ENCODE measurements around the gene AIP.

The AIP gene

DNA sequence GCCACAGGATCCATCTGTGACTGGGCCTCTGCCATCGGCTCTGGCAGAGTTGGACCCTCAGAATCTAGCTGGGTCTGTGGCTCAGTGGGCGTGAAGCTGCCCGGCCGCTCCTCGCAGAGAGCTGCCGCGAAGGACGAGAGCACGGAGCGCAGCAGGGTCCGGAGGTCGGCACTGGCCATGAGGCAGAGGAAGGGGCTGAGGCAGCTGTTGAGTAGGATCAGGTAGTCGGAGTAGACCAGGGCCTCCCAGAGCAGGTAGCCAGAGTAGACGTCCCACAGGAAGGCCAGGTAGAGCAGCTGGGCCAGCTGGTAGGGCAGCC is 31.2 kb upstream of the AIP start:
- Histone ChIP-seq H3K27ac (ENCODE audit: low read depth, low read length) (no peak overlapping the region), H3K27me3 (ENCODE audit: control insufficient read depth, insufficient read depth, low read length) (no peaks in the 10 kb centered on the region), H3K36me3 (ENCODE audit: control insufficient read depth, insufficient read depth, low read length) (no peaks in the 10 kb centered on the region), H3K9me3 (ENCODE audit: control insufficient read depth, insufficient read depth, low read length) (no peaks in the 10 kb centered on the region), H3K9ac (ENCODE audit: low read depth, low read length) (no peak overlapping the region), H3K4me1 (ENCODE audit: control insufficient read depth, insufficient read depth, low read length) (no peaks in the 10 kb centered on the region), H3K4me3 (ENCODE audit: low read depth, low read length) (no peak overlapping the region)

DNA sequence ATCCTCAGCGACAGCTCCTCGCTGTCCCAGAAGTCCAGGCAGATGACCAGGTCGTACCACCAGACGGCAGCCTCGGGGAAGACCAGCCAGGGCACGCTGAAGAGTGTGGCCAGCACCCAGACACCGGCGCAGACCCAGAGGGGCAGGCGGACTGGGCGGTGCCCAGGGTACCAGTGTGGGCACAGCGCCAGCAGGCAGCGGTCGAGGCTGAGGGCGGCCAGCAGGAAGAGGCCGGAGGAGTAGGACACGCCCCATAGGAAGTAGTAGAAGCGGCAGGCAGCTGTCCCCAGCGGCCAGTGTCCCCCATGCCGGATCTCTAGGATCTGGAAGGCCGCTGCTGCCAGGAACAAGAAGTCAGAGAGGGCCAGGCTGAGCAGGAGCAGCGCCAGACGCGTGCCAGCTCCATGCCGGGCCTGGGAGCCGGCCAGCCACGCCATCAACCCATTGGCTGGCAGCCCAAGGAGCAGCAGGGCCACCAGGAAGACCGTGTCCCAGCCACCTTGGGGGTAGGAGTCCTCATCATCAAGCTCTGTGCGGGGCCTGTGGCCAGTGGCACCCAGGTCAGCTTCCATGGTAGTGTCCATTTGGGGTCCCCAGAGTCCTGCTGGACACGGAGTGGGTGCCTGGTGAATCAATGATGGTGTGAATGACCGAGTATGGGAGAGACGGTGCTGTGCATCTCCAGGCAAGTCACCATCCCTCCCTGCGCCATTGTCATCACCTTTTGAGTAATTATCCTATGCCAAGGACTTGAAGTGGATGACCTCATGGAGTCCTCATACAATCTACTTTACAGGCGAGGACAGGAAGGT is 30.5 kb upstream of the AIP start, which contains the start of gene GPR152:
GPR152 (minus strand) TSS at position 589 of the 812 bp plus-strand sequence; CDS start at position 584, 5 bp downstream.
- Histone ChIP-seq H3K4me1 (ENCODE audit: control insufficient read depth, insufficient read depth, low read length) (no peaks in the 10 kb centered on the region), H3K9ac (ENCODE audit: low read depth, low read length) (no peak within 1 kb of the TSS), H3K36me3 (ENCODE audit: control insufficient read depth, insufficient read depth, low read length) (no peaks in the 10 kb centered on the region), H3K27ac (ENCODE audit: low read depth, low read length) (no peak within 1 kb of the TSS), H3K9me3 (ENCODE audit: control insufficient read depth, insufficient read depth, low read length) (no peaks in the 10 kb centered on the region), H3K27me3 (ENCODE audit: control insufficient read depth, insufficient read depth, low read length) (no peaks in the 10 kb centered on the region), H3K4me3 (ENCODE audit: low read depth, low read length) (no peak within 1 kb of the TSS)

GRCh38 chr11:67453816-67454732 is 28.8 kb upstream of the AIP start:
- Histone ChIP-seq H3K27me3 (ENCODE audit: control insufficient read depth, insufficient read depth, low read length) (no peaks in the 10 kb centered on the region), H3K9ac (ENCODE audit: low read depth, low read length) (no peak overlapping the region), H3K27ac (ENCODE audit: low read depth, low read length) (no peak overlapping the region), H3K9me3 (ENCODE audit: control insufficient read depth, insufficient read depth, low read length) (no peaks in the 10 kb centered on the region), H3K4me3 (ENCODE audit: low read depth, low read length) (no peak overlapping the region), H3K36me3 (ENCODE audit: control insufficient read depth, insufficient read depth, low read length) (no peaks in the 10 kb centered on the region), H3K4me1 (ENCODE audit: control insufficient read depth, insufficient read depth, low read length) (no peaks in the 10 kb centered on the region)

- Histone ChIP-seq H3K4me1 (ENCODE audit: control insufficient read depth, insufficient read depth, low read length) (no peaks in the 10 kb centered on the region), H3K9ac (ENCODE audit: low read depth, low read length) (no peak within 1 kb of the TSS), H3K27ac (ENCODE audit: low read depth, low read length) (no peak within 1 kb of the TSS), H3K36me3 (ENCODE audit: control insufficient read depth, insufficient read depth, low read length) (no peaks in the 10 kb centered on the region), H3K9me3 (ENCODE audit: control insufficient read depth, insufficient read depth, low read length) (no peaks in the 10 kb centered on the region), H3K4me3 (ENCODE audit: low read depth, low read length) (no peak within 1 kb of the TSS), H3K27me3 (ENCODE audit: control insufficient read depth, insufficient read depth, low read length) (no peaks in the 10 kb centered on the region)
Measured at GRCh38 chr11:67455054-67455453, 27.8 kb upstream of the AIP start, which contains the start of gene CABP4. CABP4 (plus strand) TSS chr11:67455354; CDS start chr11:67455424, 70 bp downstream.

- no peaks in the 10 kb centered on the region for H3K36me3 ChIP-seq (ENCODE audit: control insufficient read depth, insufficient read depth, low read length)
- H3K4me3 ChIP-seq (ENCODE audit: low read depth, low read length), result no peak overlapping the region
- no peaks in the 10 kb centered on the region for H3K9me3 ChIP-seq (ENCODE audit: control insufficient read depth, insufficient read depth, low read length)
- H3K27ac ChIP-seq (ENCODE audit: low read depth, low read length), result no peak overlapping the region
- no peaks in the 10 kb centered on the region for H3K27me3 ChIP-seq (ENCODE audit: control insufficient read depth, insufficient read depth, low read length)
- no peak overlapping the region for H3K9ac ChIP-seq (ENCODE audit: low read depth, low read length)
- no peaks in the 10 kb centered on the region for H3K4me1 ChIP-seq (ENCODE audit: control insufficient read depth, insufficient read depth, low read length)
Measured at GRCh38 chr11:67456068-67456705, 26.6 kb upstream of the AIP start.

- H3K27me3 ChIP-seq (ENCODE audit: control insufficient read depth, insufficient read depth, low read length), result no peaks in the 10 kb centered on the region
Measured at GRCh38 chr11:67457453-67457852, 25.4 kb upstream of the AIP start.

DNA sequence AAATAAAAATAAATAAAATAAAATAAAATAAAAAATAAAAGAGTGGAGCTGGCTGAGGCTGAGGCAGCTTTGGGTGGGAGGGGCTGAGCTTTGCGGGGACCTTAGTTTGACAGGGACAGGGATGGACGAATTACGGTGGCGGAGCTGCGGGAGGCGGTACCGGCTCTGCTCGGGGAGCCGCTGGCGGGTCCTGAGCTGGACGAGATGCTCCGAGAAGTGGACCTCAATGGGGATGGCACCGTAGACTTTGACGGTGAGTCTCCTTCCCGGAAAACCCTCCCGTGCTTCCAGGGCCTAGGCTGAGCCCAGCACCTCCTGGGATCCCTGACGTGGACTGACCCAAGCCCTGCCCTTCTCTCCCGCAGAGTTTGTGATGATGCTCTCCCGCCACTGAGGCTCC is 24.6 kb upstream of the AIP start:
- Histone ChIP-seq H3K9me3 (ENCODE audit: control insufficient read depth, insufficient read depth, low read length) (no peaks in the 10 kb centered on the region), H3K36me3 (ENCODE audit: control insufficient read depth, insufficient read depth, low read length) (no peaks in the 10 kb centered on the region), H3K27ac (ENCODE audit: low read depth, low read length) (no peak overlapping the region), H3K4me1 (ENCODE audit: control insufficient read depth, insufficient read depth, low read length) (no peaks in the 10 kb centered on the region), H3K4me3 (ENCODE audit: low read depth, low read length) (no peak overlapping the region), H3K27me3 (ENCODE audit: control insufficient read depth, insufficient read depth, low read length) (no peaks in the 10 kb centered on the region), H3K9ac (ENCODE audit: low read depth, low read length) (no peak overlapping the region)

More at GRCh38 chr11:67457453-67457852, 25.4 kb upstream of the AIP start:
- Histone ChIP-seq H3K9me3 (ENCODE audit: control insufficient read depth, insufficient read depth, low read length) (no peaks in the 10 kb centered on the region), H3K36me3 (ENCODE audit: control insufficient read depth, insufficient read depth, low read length) (no peaks in the 10 kb centered on the region), H3K4me3 (ENCODE audit: low read depth, low read length) (no peak overlapping the region), H3K27ac (ENCODE audit: low read depth, low read length) (no peak overlapping the region), H3K9ac (ENCODE audit: low read depth, low read length) (no peak overlapping the region), H3K4me1 (ENCODE audit: control insufficient read depth, insufficient read depth, low read length) (no peaks in the 10 kb centered on the region)

DNA sequence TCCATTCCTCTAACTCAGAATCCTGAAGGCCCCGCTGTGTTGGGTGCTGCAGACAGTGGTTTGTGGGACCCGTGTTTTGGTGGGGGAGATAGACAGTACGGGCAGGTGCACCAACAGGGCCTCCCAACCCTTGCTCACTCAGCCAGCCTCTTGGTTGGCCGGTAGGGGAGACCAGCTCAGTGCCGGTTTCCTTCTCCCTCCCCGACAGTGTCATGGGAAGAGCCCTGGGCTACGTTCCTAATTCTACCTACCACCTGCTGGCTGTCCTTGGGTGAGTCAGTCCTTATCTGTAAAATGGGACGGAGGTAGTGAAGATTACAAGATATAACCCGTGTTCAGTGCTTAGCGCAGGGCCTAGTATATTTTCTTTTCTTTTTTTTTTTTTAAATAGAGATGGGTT is 19.6 kb upstream of the AIP start:
- no peaks in the 10 kb centered on the region for H3K9me3 ChIP-seq (ENCODE audit: control insufficient read depth, insufficient read depth, low read length)
- H3K27ac ChIP-seq (ENCODE audit: low read depth, low read length), result no peak overlapping the region
- H3K4me1 ChIP-seq (ENCODE audit: control insufficient read depth, insufficient read depth, low read length), result peaks cover 15% of the 10 kb centered on the region; the same call in 1 of the 2 replicates
- 0 out of 2 replicates have a peak, but pooled peaks cover 4% of the 10 kb centered on the region for H3K36me3 ChIP-seq (ENCODE audit: control insufficient read depth, insufficient read depth, low read length)
- H3K9ac ChIP-seq (ENCODE audit: low read depth, low read length), result no peak overlapping the region
- no peaks in the 10 kb centered on the region for H3K27me3 ChIP-seq (ENCODE audit: control insufficient read depth, insufficient read depth, low read length)
- H3K4me3 ChIP-seq (ENCODE audit: low read depth, low read length), result no peak overlapping the region

DNA sequence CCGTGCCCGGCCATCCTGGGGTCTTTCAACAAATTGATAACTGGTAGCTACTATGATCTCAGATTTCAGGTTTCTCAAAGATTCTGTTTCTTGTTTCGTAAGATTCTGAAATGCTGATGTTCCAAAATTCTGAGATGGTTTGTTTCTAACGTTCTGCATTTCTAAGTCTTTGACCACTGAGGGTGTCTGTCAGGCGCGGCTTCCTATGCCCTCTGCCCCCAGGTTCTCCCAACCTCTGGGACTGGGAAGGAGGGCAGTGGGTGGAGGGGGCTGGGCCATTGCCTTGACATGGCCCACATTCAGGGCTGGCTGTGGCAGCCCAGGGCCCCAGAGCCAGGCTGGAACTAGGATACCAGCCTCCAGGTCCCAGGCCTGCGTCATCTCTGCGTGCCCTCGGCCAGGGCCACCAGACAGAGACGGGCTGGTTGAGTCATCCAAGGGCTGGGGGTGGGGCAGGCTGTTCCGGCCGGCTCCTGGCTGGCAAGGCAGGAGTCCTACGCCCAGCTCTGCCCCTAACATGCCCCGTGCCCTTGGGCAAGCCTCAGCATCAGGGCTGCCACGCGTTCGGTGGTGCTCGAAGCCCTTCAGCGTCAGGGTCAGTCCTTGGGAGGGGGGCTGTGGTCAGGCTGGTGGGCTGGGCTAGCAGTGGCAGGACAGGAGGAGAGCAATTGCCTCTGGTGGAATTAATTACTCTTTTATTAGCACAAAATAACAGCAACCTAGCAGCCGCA is 19.0 kb upstream of the AIP start:
- peak overlapping the region; percentile 20 for H3K27ac ChIP-seq (ENCODE audit: low read depth, low read length)
- H3K9ac ChIP-seq (ENCODE audit: low read depth, low read length), result no peak overlapping the region
- peaks cover 17% of the 10 kb centered on the region; the same call in 1 of the 2 replicates for H3K4me1 ChIP-seq (ENCODE audit: control insufficient read depth, insufficient read depth, low read length)
- no peaks in the 10 kb centered on the region for H3K9me3 ChIP-seq (ENCODE audit: control insufficient read depth, insufficient read depth, low read length)
- H3K27me3 ChIP-seq (ENCODE audit: control insufficient read depth, insufficient read depth, low read length), result no peaks in the 10 kb centered on the region
- 0 out of 2 replicates have a peak, but pooled peaks cover 4% of the 10 kb centered on the region for H3K36me3 ChIP-seq (ENCODE audit: control insufficient read depth, insufficient read depth, low read length)
- peak overlapping the region; percentile 44; the same call in 1 of the 2 replicates for H3K4me3 ChIP-seq (ENCODE audit: low read depth, low read length)

Measured in HUES48 (cell line).